ENCODE data around the gene HBEGF. TPM values are rescaled to one million over a fixed set of nuclear protein-coding genes. Genes with fewer than 3 reads are reported as not detected.

Gene HBEGF
- total RNA-seq, 1 donor from 2014 or later, result 21.7 TPM

GRCh38 chr5:140318792-140319191 is 27.6 kb downstream of the HBEGF start:
- no peak for DNase-seq
- no peak for ATAC-seq (ENCODE audit: poor library complexity)
- intact Hi-C loops (cut with DNase I), result no loop called here

- no peak for ATAC-seq (ENCODE audit: poor library complexity)
- intact Hi-C loops (cut with DNase I), result no loop called here
- DNase-seq, result no peak
Measured at GRCh38 chr5:140317859-140318258, 28.5 kb downstream of the HBEGF start.

- ATAC-seq (ENCODE audit: poor library complexity) (no peak), DNase-seq (no peak)
- intact Hi-C loops (cut with DNase I), result no loop called here
Measured at GRCh38 chr5:140312791-140313189, 33.6 kb downstream of the HBEGF start.

GRCh38 chr5:140312067-140312790 is 34.2 kb downstream of the HBEGF start:
- DNase-seq (no peak), ATAC-seq (ENCODE audit: poor library complexity) (peak; percentile 55)
- intact Hi-C loops (cut with DNase I), result no loop called here

GRCh38 chr5:140311011-140311467 is 35.4 kb downstream of the HBEGF start:
- intact Hi-C loops (cut with DNase I), result no loop called here
- no peak for ATAC-seq (ENCODE audit: poor library complexity)

GRCh38 chr5:140310434-140310833 is 36.0 kb downstream of the HBEGF start:
- no peak for DNase-seq
- ATAC-seq (ENCODE audit: poor library complexity), result no peak
- intact Hi-C loops (cut with DNase I), result no loop called here

More at GRCh38 chr5:140311011-140311467, 35.4 kb downstream of the HBEGF start:
- DNase-seq, result no peak

- no peak for ATAC-seq (ENCODE audit: poor library complexity)
- no peak for DNase-seq
- intact Hi-C loops (cut with DNase I), result no loop called here
Measured at GRCh38 chr5:140309706-140310249, 36.6 kb downstream of the HBEGF start.

GRCh38 chr5:140305471-140305870 is 40.9 kb downstream of the HBEGF start:
- intact Hi-C loops (cut with DNase I), result no loop called here
- no peak for ATAC-seq (ENCODE audit: poor library complexity)
- DNase-seq, result no peak

- ATAC-seq (ENCODE audit: poor library complexity) (no peak), DNase-seq (no peak)
- intact Hi-C loops (cut with DNase I), result loop anchor here (5.0 kb wide), 1 partner anchor 33 kb away; no protein-coding TSS in a partner anchor
Measured at GRCh38 chr5:140303966-140304365, 42.4 kb downstream of the HBEGF start.

- peak; percentile 96 for DNase-seq
- peak; percentile 99 for ATAC-seq (ENCODE audit: poor library complexity)
- intact Hi-C loops (cut with DNase I), result loop anchor here (5.0 kb wide), 1 partner anchor 34 kb away; no protein-coding TSS in a partner anchor
Measured at GRCh38 chr5:140302786-140303639, 43.4 kb downstream of the HBEGF start, which contains the start of gene PFDN1. PFDN1 (minus strand) TSS chr5:140303101; CDS start chr5:140303073, 28 bp downstream.

- DNase-seq, result no peak
- no peak for ATAC-seq (ENCODE audit: poor library complexity)
- intact Hi-C loops (cut with DNase I), result loop anchor here (5.0 kb wide), 1 partner anchor 36 kb away; no protein-coding TSS in a partner anchor
Measured at GRCh38 chr5:140301136-140301535, 45.3 kb downstream of the HBEGF start.

GRCh38 chr5:140299056-140299455 is 47.3 kb downstream of the HBEGF start:
- intact Hi-C loops (cut with DNase I), result no loop called here
- DNase-seq (no peak), ATAC-seq (ENCODE audit: poor library complexity) (no peak)

GRCh38 chr5:140298183-140298601 is 48.2 kb downstream of the HBEGF start:
- intact Hi-C loops (cut with DNase I), result no loop called here
- ATAC-seq (ENCODE audit: poor library complexity) (no peak), DNase-seq (no peak)

- ATAC-seq (ENCODE audit: poor library complexity) (peak; percentile 51), DNase-seq (no peak)
- intact Hi-C loops (cut with DNase I), result no loop called here
Measured at GRCh38 chr5:140297283-140297682, 49.1 kb downstream of the HBEGF start.

GRCh38 chr5:140296289-140296688 is 50.1 kb downstream of the HBEGF start:
- DNase-seq, result no peak
- ATAC-seq (ENCODE audit: poor library complexity), result no peak
- intact Hi-C loops (cut with DNase I), result no loop called here

GRCh38 chr5:140295414-140295813 is 51.0 kb downstream of the HBEGF start:
- intact Hi-C loops (cut with DNase I), result no loop called here
- DNase-seq (no peak), ATAC-seq (ENCODE audit: poor library complexity) (peak; percentile 58)

GRCh38 chr5:140294753-140295152 is 51.6 kb downstream of the HBEGF start:
- no peak for ATAC-seq (ENCODE audit: poor library complexity)
- intact Hi-C loops (cut with DNase I), result no loop called here
- no peak for DNase-seq

- DNase-seq, result no peak
Measured at GRCh38 chr5:140293849-140294100, 52.6 kb downstream of the HBEGF start.

GRCh38 chr5:140293091-140293848 is 53.1 kb downstream of the HBEGF start:
- intact Hi-C loops (cut with DNase I), result no loop called here
- peak; percentile 48 for ATAC-seq (ENCODE audit: poor library complexity)
- no peak for DNase-seq

More at GRCh38 chr5:140293849-140294100, 52.6 kb downstream of the HBEGF start:
- intact Hi-C loops (cut with DNase I), result no loop called here
- peak; percentile 2 for ATAC-seq (ENCODE audit: poor library complexity)
